HG03097 (cell line): Measurements from ENCODE around the gene BMP7.

Source experiments
- ATAC-seq: cut with Tn5 transposase; IDR thresholded peaks from one replicate; pipeline ENCODE4 v1.9.1; 2021; ENCODE audit not compliant: unreplicated experiment, low FRiP score

The BMP7 gene

DNA sequence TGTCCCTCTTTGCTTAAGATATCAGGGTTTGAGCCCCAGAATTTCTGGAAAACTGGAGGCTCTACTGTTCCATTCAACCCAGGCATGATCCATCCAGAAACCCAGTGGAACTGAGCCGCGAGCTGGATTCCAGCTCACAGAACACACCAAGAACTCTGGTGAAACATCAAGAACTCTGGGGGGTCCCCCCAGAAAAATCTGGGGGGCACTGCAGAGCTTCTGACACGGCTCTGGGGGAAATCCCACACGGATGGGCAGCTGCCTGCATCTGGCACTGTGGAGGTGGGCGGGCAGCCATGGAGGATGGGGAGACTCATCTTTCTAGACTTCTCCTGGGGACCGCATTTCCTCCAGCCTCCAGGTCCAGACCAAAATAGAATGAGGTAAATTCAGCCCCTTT lies 51.0 kb downstream of the BMP7 start:
- ATAC-seq: no peak

DNA sequence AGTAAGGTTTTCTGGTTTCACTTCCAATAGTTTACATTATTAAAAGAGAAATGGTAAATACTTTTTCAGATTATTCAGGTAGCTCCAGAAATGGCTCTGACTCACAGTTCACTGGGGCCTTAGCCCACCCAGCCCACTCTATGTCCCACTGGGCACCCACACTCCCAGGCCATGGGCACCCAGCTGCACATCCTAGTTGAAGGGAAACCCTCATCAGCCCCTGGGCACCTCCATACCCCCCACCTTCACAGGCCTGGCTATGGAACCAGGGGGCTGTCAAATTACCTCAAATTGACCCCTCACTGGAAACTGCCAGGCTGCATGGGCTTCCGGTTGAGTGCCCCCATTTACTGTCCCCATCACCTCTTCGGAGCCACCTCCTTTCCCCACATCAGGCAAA lies 51.5 kb downstream of the BMP7 start:
- ATAC-seq: no peak

- ATAC-seq: no peak
Measured at GRCh38 chr20:57214427-57214826, 52.0 kb downstream of the BMP7 start.

DNA sequence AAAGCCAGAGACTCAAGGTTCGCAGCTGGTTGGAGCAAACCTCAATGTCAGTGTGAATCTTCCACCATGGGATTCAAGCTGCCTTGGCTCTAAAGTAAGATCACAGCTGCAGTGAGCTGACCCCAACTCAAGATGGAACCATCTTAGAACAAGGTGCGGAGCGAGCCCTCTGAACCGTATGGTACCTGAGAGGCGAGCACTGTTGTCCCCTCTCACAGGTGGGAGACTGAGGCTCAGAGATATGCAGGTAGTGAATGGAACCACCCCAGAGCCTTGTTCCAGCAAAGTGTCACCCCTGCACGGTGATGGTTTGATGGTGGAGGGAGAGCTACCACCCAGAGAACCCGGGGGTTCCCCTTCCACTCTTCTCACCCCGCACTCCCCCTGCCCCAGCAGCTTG lies 52.5 kb downstream of the BMP7 start:
- ATAC-seq: no peak

GRCh38 chr20:57213291-57213690 lies 53.1 kb downstream of the BMP7 start:
- no peak for ATAC-seq

GRCh38 chr20:57212534-57213276 lies 53.7 kb downstream of the BMP7 start:
- no peak for ATAC-seq

DNA sequence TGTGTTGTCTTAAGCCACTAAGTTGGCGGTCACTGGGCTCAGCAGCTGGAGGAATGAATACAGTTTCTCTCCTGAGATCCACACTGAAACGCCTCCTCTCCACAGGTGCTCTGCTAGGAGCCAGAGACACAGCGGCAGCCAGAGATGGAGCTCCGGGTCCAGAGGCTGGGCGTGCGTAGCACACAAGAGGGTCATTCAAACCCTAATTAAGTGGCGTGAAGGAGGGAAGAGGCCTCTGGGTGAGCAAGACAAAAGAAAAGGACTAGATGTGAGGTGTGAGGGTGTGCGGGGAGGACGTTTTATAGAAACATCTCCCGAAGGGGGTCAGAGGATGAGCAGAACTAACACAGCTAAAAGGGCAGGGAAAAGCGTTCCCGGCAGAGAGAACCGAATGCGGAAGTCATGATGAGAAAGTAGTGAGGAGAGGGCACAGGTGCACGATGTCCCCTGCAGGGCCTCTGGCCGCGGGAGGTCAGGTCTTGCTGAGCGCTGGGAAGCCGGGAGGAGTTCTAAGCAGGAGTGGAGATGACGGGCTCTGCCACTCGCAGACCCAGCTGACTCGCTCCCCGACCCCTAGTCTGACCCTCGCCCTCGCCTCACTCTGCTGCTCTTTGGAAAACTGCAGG lies 54.4 kb downstream of the BMP7 start:
- ATAC-seq: no peak

GRCh38 chr20:57211406-57211805 lies 55.0 kb downstream of the BMP7 start:
- no peak for ATAC-seq

- ATAC-seq: no peak
Measured at GRCh38 chr20:57210911-57211280, 55.5 kb downstream of the BMP7 start.

GRCh38 chr20:57210054-57210910 lies 56.2 kb downstream of the BMP7 start:
- ATAC-seq: no peak

- no peak for ATAC-seq
Measured at GRCh38 chr20:57209413-57209812, 57.0 kb downstream of the BMP7 start.

DNA sequence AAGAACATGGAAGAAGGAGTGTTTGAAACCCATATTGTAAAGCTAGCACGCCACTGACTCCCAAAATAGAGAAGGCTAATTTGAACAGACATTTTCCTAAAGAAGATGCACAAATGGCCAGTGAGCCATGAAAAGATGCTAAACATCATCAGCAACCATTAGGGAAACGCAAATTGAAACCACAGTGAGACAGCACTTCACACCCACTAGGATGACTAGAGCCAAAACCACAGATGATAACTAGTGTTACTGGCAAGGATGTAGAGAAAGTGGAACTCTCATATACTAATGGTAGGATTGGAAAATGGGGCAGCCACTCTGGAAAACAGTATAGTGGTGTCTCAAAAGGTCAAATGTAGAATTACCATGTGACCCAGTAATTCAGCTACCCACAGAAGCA lies 58.2 kb downstream of the BMP7 start:
- no peak for ATAC-seq

GRCh38 chr20:57207251-57207650 lies 59.2 kb downstream of the BMP7 start:
- no peak for ATAC-seq

DNA sequence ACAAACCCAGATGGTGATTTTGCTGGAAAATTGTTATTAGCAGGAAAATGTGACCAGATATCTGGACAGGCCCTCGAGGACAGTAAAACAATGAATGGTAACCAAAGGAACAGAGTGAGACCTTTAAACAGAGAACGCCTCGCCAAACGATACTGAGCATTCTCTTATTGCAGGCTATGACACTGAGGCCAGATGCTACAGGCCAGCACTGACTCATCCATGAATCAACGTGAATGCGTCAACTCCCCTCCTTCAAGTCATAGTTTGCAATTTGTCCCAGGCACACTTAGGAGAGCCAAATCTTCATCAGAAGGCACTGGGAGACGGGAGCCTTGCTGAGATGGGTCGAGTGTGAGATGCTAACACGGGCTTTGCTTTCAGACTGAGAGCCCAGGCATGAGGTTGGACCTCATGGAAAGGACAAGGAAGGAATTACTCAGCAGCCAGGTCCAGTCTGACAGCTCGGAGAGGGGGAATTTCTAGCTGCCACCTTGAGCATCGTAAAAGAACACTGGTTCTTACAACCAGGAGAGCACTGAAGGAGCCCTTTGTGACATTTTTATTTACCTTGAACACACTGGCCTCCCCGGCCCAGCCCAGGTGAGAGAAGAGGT lies 60.7 kb downstream of the BMP7 start:
- no peak for ATAC-seq

- ATAC-seq: no peak
Measured at GRCh38 chr20:57203986-57204385, 62.5 kb downstream of the BMP7 start.

DNA sequence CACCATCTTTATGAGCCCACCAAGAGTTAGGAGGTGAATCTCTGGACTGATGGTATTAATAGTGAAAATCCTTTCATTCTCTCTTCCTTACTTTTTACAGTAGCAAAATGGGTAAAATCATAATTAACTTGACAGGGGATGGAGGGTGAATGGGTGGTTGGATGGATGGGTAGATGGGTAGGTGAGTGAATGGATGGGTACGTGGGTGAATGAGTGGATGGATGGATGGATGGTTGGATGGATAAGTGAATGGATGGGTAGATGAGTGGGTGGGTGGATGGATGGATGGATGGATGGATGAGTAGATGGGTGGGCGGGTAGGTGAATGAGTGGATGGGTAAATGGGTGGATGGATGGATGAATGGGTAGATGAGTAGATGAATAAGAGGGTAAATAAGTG lies 63.2 kb downstream of the BMP7 start:
- no peak for ATAC-seq

GRCh38 chr20:57202309-57202708 lies 64.1 kb downstream of the BMP7 start:
- ATAC-seq: no peak

GRCh38 chr20:57200882-57201695 lies 65.4 kb downstream of the BMP7 start:
- ATAC-seq: no peak

DNA sequence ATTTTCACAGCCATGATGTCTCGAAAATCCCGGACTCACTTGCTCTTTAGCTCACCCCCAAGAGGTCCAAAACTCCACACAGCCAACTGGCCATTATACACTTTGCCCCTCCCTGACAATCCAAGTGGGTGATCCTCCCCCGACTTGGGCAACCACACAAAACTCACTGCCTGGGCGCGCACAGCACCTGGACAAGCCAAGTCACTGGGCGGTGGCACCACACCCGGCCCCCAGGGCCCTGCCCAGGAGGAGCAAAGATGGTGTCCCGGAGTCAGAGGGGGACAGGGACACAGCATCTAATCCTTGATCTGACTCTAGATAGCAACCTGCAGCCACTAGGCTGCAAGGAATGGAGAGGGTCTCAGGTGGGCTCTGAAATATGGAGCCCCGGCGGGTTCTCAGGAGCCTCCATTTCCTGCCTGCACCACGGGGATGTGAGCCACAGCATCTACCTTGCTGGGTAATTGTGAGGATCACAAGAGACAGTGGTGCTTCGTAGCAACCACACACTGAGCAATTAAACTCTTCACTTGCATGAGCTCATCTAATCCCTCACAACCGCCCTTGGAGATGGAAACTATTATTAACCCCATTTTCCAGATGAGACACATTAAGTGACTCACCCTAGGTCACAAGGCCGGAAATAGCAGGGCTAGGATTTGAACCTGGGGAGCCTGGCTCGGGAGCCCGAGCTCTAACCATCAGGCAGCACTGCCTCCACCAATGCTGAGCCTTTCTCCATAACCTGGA lies 66.6 kb downstream of the BMP7 start:
- ATAC-seq: no peak
